SU-DHL-6 (cell line): ENCODE results near the gene DAAM2.

Experiments used
- EZH2phosphoT487 ChIP-seq: fragments of 200-600 bp; sonication (generic), shearing (Covaris generic); conservative IDR thresholded peaks from 2 replicates; pipeline ENCODE4 v1.6.1; 2018; ENCODE audit warnings: mild to moderate bottlenecking, antibody characterized with exemption, low read length, moderate library complexity, mixed read lengths
- TF ChIP-seq, protein P1 (sequence below): fragments of 200-600 bp; sonication (generic); IDR thresholded peaks from one replicate; pipeline ENCODE4 v1.5.1; 2017; ENCODE audit warnings: antibody characterized with exemption, mild to moderate bottlenecking, low read length, moderate library complexity; ENCODE audit not compliant: insufficient read depth, poor library complexity, severe bottlenecking

DNA sequence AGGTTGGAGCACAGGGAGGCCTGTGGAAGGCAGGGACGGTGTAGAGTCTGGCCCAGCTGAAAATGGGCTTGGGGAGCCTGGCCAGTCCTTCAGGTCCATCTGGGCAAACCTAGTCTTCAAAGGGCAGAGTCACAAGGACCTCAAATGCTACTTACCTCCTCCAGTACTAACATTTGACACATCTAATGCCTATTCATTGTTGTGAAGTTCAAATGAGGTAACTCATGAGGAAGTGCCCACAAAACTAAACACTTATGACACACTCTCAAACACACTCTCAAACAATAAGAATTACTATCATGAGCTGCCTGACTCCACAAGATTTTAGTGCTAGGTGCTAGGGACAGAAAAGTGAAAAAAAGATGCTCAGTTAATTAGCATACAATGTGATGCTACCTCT, 27.1 kb downstream of the DAAM2 start:
- TF ChIP-seq, protein P1, sequence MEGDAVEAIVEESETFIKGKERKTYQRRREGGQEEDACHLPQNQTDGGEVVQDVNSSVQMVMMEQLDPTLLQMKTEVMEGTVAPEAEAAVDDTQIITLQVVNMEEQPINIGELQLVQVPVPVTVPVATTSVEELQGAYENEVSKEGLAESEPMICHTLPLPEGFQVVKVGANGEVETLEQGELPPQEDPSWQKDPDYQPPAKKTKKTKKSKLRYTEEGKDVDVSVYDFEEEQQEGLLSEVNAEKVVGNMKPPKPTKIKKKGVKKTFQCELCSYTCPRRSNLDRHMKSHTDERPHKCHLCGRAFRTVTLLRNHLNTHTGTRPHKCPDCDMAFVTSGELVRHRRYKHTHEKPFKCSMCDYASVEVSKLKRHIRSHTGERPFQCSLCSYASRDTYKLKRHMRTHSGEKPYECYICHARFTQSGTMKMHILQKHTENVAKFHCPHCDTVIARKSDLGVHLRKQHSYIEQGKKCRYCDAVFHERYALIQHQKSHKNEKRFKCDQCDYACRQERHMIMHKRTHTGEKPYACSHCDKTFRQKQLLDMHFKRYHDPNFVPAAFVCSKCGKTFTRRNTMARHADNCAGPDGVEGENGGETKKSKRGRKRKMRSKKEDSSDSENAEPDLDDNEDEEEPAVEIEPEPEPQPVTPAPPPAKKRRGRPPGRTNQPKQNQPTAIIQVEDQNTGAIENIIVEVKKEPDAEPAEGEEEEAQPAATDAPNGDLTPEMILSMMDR, result no peak
- no peak for TF ChIP-seq EZH2phosphoT487
